ENCODE data around the gene MALT1.

DNA sequence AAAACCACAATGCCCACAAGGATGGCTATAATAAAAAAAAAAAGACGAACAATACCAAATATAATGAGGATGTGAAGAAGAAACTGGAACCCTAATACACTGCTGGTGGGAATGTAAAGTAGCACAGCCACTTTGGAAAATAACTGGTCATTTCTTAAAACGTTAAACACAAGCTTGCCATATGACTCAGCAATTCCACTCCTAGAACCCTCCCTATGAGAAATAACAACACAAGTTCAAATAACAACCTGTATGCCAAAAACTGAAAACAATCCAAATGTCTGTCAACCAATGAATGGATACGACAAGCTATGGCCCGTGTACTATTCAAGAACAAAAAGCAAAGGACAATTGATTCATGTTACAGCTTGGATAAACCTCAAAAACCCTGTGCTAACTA, 35.4 kb upstream of the MALT1 start:
- TF ChIP-seq CTCF (conservative IDR thresholded peaks at IDR 0.05) = no peak
- TF ChIP-seq ZFX (IDR thresholded peaks at IDR 0.05) = no peak

Measured in C4-2B (cell line).